ENCODE results near the gene THBS2.

GRCh38 chr6:169222126-169222525 is 31.5 kb downstream of the THBS2 start:
- TF ChIP-seq CTCF (IDR thresholded peaks at IDR 0.05; ENCODE audit: low read length), result no peak
- TF ChIP-seq EZH2 (IDR thresholded peaks at IDR 0.05; ENCODE audit: borderline replicate concordance, low read length), result no peak

Measured in OCI-LY1 (cell line).